Stimulated activated CD4-positive, alpha-beta T cell treated with anti-CD3 and anti-CD28 coated beads, TNF-alpha, amount 100 ng/mL, for 24 hours (primary cell): ENCODE results near the gene TEX2.
"Not testable (repeated sequence)": the region's sequence is repeated elsewhere in the genome, so short reads cannot be mapped to it uniquely, and the experiment has no call there.

ENCODE experiments used
- DNase-seq, 3 experiments: peaks; one replicate each; pipeline ENCODE4 v3.0.0-alpha.2; 2020; ENCODE audit warnings: low read depth in 3 of 3

The TEX2 gene

DNA sequence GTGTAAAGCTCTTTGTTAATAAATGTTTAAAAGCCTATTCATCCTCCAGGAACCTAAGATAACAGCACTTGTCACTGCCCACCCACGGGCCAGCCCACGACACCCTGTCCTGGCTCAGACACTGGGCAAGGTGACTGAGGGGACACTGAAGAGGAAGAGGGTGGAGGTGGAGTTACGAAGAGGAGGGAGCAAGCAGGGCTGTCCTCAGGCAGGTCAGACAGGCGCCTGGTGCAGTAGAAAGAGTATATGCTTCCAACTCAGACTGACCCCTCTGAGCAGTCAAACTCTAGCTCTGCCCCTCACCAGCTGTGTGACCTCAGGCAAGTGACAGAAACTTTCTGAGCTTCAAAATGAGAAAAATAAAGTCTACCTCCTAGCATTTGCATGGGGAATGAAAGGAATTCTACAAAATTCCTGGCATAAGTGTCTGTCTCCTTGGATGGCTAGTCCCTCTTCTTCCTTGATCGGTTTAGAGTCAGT is 22.8 kb downstream of the TEX2 start:
- DNase-seq, result no peak

DNA sequence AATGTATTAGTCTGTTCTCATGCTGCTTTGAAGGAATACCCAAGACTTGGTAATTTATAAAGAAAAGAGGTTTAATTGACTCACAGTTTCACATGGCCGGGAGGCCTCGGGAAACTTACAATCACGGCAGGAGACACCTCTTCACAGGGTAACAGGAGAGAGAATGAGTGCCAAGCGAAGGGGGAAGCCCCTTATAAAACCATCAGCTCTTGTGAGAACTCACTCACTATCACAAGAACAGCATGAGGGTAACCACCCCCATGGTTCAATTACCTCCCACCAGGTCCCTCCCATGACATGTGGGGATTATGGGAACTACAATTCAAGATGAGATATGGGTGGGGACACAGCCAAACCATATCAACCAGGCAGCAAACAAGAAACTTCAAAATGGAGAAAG is 24.6 kb downstream of the TEX2 start:
- peak; percentile 10 to 59 (median 11) for DNase-seq

DNA sequence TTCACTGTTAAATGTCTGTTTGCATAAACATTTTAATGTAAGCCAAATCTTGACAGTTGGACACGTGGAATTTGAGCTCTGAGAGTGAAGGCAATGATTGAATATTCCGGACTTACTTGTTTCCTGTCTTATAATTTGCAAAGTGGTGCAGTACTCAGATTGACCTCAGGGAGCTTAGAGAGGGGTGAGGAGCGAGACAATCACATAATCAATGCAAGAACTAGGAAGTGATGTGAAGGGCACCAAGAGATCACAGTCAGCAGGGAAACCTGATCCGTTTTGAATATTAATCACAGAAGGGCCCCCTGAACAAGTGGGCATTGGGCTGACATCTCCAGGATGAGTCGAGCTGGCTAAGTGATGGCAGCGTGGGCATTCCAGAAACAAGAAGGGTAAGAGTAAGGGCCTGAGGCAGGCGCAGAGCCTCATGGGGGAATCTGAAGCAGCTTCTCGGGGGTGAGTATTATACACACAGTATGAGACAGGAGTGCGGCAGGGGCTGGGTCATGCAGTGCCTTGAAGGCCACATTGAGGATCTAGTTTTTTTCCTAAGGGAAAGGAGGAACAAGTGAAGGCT is 26.1 kb downstream of the TEX2 start:
- no peak for DNase-seq

DNA sequence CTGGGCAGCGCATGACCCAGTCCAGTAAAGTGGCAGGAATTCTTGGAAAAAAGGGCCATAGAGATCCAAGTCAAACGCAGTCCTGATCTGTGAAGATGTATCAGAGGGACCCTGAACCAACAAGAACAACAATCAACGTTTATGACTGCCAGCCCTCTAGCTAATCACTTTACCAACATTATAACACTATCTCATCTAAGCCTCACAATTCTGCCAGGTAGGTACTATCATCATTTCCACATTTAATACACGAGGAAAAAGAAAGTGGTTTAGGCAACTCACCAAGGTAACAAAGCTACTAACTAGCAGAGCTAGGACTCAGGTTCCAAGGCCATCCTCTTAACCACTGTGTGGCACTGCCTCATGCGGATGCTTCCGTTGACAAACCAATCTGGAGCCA is 28.1 kb downstream of the TEX2 start:
- DNase-seq, result no peak

DNA sequence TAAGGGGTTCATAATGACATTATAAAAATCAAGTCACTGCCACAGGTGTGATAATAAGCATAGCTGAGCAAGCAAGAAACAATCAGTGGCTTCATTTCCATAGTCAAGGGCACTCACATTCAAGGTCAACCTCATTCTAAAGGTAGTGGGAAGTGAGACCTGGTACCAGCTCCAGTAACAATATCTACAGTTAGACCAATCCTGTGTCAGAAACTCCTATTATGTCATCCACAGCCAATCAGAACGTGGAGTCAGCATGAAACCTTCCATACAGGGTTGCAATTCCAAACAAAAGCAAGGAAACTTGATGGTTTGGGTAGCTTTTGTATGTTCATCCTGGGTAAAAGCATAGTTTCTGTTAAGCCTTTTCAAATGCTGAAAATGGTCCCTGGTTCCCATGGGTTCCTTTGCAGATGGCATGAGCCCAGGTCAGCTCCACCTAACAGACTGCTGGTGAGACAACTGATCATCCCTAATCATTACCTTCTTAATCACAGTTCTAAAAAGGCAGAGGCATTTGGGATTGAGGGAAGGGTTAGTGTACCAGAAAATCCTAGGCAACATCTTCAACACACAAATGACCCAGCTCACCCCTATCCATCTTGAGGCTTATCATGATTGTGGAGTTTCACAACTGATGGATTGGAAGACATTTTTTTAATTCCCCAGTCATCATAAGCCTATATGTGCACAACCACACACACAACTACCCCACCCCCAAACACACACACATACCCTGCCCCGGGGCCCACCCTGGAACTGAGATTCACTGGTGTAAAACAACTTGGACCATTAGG is 30.4 kb downstream of the TEX2 start:
- DNase-seq, result no peak

DNA sequence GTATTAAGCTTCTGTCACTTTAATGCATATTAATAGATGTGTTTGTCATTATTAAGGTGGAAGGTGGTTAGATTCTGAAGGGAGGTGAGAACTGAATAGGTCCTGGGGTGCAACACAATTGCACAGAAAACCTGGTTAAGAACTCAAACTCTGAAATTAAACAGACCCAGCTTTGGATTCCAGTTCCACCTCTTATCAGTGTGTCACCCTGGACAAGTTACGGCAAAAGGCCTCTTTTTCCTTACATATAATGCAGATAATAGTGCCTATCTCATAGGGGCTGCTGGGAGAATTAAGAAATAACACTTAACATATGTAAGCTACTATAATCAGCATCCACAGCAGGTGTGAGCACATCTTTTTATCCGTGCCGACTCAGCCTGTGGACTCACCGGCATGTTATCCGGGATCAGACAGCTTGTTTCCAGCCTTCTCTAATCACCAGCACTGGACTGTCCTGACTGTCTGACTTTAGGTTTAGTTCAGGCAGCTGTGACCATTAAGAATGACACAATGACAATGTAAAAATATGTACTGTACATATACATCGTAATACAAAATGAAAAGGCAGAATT is 31.4 kb downstream of the TEX2 start:
- no peak for DNase-seq

DNA sequence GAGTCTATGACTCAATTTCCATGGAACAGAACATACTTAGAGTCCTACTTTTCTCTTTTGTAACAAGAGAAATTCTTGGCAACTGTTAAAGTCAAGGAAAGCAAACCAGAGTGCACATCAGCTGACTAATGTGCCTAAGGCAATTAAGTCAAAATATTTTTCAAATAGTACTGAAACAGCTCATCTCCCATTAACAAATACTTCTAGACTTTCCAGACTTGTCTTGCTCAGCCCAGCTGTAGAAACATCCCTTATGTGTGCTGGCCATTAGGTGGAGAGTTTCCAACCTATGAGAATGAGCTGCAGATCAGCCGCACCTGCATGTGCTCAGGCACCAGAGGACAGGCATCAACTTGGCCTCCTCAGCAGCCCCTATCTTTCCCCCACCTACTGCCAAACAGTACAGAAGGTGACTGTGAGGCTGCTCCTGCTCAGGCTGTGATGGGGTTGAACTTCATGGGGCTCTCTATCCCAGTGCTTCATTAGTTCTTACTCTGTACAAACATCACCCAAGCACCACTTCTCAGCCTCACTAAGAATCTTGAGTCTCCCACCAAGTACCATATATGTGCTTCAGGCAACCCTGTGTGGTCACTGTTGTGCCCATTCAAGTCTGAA is 32.2 kb downstream of the TEX2 start:
- no peak for DNase-seq

DNA sequence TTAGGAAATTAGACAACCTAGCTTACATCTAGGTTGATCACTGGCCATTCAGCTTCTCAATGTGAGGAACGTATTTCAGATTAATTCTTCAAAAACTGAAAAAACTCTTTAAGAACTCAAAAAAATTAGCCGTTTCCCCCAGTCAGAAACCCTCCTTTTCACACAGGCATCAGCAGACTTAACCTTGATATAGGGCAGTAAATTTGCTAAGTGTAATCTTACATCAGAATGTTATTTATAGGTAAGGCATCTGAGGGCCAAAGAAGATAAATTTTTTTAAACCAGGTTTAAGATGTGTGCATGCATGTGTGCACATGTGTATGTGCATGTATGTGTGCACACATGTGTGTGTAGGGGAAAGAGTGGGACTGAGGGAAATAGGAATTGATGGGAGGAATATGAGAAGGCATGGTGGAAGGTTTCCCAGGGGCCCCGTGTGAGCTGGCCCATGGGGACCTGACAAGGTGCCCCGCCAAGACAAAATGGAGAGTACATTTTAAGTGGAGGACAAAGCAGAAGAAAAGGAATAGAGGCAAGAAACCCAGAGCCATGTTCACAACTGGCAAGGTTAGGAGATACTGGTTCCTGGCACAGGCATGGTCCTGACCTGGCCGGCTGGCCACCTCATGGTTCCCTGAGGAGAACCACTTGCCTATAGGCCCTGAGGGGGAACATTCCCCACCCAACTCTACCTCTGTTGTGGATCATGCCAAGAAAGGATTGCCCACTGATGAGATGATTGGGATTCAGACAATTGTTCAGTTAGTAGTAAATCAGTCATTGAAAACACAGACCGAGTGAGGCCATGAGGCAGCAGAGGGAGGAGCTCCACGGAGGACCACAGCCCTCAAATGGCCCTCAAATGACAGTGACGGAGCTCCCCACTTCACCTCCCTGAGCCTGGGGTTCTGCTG is 33.0 kb downstream of the TEX2 start:
- DNase-seq, result no peak

DNA sequence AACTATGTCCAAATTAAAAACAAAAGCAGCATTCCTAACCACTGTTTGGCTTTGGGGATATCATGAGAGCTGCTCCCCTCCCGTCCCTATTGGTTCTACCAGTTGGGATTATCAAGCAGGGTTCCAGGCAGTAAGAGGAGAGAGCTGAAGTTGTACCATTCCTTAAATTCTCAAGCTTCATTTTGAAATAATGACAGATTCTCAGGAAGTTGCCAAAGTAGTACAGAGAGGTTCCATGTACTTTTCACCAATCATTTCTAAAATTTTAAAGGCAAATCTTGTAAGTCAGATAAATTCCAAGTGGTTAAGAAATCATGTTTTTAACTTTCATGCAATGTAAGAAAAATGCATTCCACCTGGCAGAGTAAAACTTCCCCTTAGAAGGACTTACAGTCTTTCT is 36.9 kb downstream of the TEX2 start:
- DNase-seq, result no peak

DNA sequence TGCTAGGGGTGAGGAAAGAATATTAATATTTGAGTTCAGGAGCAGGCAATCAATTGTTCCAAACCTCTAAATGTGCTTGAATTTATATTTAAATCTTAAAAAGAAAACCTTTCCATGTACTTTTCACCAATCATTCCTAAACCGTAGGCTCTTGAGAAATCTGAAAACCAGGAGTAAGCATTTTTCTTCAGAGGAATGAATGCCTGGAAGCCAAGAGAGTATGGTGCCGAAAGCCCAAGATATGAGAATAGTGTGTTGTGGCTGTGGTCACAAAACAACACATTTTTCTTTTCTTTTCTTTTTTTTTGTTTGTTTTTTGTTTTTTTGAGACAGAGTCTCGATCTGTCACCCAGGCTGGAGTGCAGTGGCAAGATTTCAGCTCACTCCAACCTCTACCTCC is 37.6 kb downstream of the TEX2 start:
- DNase-seq, result no peak

DNA sequence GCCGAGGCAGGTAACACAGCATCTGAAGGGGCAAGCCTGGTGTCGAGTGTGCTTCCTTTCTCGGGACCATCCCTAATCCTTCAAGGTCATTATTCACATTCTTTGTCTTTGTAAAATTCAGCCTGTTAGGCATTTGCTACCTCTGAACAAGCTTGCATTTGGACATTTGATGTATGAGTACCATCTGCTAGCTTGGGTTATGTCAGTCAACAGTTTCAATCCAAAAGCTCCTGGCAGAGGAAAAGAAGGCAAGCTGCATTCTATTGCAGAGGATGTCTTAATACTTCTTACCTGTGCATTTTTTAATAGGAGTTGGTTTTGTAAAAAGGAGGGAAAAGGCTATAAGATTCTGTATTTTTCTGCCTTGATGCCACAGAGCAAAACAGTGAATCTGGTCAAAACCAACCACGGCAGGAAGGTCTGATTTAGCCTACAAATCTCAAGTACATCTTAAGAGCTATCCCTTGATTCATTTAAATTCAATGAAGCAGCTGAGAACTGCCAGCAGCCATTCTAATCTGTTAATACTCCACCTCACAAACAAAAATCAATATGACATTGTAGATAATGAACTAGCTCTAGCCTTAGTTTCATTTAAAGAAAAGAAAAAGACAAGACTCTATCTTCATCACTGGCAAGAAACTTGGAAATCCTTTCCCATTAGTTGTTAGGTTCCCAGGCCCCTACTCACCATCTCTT is 39.0 kb downstream of the TEX2 start:
- DNase-seq, result no peak

DNA sequence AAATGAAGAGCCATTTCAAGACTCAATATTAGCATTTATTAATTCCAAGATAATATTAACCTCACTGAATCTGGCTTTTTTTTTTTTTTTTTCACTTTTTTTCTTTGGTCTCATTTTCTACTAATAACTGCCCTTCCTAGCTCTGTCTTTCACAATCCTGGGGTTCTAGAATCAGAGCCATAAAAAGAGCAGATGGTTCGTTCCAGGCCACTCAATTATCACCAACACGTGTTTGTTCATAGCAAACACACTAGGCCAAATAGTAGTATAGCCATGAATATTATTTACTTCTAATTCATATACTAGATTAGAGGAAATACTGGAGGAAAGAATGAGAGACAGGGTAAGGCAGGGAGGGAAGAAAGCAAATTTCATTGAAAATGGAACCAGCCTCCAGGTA is 39.8 kb downstream of the TEX2 start:
- DNase-seq, result no peak

DNA sequence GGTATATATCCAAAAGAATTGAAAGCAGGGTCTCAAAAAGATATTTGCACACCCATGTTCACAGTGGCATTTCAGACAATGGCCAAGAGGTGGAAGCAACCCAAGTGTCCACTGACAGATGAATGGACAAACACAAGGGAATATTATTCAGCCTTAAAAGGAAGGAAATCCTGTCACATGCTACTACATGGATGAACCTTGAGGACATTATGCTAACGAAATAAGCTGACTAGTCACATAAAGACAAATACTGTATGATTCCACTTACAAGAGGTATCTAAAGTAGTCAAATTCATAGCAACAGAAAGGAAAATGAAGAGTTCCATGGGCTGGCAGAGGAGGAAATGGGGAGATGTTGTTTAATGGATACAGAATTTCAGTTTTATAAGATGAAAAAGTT is 41.4 kb downstream of the TEX2 start:
- no peak for DNase-seq

DNA sequence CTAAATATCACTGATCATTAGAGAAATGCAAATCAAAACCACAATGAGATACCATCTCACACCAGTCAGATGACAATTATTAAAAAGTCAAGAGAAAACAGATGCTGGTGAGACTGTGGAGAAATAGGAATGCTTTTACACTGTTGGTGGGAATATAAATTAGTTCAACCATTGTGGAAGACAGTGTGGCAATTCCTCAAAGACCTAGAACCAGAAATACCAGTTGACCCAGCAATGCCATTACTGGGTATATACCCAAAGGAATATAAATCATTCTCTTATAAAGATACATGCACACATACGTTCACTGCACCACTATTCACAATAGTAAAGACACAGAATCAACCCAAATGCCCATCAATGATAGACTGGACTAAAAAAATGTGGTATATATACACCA is 42.5 kb downstream of the TEX2 start:
- not testable (repeated sequence) for DNase-seq

DNA sequence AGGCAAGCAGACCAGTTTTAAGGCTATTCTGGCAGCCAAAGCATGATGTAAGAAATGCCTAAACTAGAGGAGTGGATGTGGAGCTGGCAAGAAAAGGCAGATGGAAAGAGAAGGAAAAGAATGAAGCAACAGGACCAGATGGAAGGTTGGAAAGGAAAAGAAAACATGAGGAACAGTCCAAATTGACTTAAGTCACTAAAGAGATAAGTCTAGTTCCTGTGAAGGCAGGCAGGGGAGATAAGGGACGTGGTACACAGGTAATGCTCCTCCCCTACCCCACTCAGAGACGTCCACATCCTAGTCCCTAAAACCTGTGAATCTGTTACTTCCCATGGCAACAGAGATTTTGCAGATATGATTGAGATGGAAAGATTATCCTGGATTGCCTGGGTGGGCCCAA is 43.5 kb downstream of the TEX2 start:
- DNase-seq, result no peak

DNA sequence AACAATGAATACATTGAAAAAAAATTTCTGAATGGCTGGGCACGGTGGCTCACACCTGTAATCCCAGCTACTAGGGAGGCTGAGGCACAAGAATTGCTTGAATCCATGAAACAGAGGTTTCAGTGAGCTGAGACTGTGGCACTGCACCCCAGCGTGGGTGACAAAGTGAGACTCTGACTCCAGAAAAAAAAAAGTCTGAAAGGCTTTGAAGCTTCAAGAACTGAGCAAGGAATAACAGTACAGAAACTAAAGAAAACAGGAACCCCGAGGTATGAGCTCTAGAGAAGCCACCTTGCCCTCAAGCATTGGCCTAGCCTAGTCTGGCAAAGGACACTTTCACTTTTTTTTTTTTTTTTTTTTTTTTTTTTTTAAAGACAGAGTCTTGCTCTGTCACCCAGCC is 45.0 kb downstream of the TEX2 start:
- peak in 1 of 3 experiments; percentile 41 for DNase-seq

DNA sequence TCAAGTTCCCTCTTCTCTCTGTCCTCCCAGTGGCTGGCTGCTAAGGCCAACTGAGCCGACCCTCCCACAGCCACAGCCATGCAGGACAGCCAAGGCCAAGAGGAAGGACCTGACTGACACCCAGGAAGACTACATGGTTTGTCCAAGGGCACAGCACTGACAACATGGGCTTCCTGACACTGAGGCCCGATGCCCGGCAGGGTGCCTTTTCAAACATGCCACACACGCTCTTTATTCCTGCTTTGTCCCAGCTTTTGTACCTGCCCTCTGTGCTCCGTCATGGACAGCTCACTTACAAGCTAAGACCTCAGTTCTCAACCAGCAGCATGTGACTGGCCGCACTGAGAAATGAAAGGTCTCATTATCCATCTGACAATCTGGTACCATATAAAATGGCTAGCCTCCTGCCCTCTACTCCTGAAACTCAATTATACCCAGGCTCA is 45.8 kb downstream of the TEX2 start:
- DNase-seq, result no peak

DNA sequence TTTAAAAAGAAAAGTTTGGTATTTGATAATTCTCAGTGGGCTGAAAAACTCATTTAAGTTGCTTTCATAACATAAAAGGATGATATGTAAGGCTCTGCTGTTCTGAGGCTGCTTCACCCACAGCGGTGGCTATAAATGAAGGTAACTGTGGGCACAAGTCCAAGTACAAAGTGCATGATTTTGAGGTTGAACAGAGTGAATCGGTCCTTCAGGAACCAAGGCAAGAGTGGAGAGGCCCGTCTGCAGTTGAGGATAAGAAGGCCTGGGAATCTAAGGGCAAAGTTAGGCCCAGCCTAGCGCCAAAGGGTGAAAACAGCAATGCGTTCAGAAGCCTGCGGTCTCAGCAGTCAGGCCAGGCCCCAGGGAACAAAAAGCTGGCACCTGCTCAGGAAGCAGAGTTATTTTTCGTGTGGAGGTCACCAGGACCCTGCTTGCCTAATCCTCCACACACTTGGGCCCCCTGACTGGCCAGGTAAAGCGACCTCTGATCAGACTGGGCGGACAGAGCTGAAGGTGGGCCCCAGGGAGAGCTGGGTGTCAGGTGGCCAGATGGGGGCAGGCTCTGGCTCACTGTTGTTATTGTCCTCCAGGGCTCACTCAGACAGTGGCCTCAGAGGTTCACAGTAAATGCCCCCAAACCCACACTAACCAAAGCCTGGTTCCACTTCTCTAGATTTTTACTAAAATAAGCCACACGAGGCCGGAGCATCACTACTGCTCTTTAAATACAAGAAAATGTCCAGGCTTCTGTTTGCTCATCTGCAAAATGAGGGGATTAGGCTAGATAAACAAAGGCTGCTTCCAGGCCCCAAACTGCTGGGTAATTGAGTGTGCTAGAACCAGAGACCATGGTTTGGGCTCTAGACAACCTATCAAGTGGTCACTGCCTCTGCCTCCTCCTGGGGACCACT is 46.5 kb downstream of the TEX2 start:
- DNase-seq, result no peak

DNA sequence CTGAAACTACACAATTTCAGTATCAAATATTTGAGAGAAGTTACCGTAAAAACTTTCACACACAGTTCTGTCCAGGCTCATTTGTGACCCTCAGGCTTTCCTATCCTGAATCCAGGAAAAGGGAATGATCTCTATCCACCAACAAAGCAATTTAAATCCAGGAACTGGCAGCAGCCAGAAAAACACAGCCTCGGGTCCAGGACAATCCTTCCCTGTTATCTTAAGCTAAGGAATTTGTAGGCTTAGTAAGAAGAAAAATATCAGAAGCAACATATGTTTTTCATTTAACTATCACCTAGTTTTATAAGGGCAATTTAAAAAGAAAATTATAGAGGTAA is 47.1 kb downstream of the TEX2 start:
- no peak for DNase-seq

DNA sequence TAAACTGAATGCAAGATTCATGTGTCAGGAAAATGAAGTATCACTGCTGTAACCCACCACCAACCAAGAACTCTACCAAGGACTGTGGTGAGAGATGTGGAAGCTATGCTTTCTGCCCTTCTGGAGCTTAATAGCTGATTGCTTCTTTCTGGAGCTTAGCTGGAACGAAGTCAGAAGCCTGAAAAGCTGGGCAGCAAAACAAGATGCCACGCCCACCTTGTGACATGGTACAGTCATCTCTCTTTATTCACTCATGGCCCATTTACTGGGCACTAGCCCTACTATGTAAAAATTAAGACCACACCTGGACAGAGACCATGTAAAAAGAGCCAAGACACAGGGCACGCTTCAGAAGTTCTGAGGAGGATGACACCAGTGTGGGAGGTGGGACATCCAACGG is 48.1 kb downstream of the TEX2 start:
- DNase-seq, result no peak
